SU-DHL-6 (cell line): ENCODE results near the gene STK38L.

ENCODE experiments used
- EZH2phosphoT487 ChIP-seq: fragments of 200-600 bp; sonication (generic), shearing (Covaris generic); conservative IDR thresholded peaks from 2 replicates; pipeline ENCODE4 v1.6.1; 2018; ENCODE audit warnings: mild to moderate bottlenecking, antibody characterized with exemption, low read length, moderate library complexity, mixed read lengths
- TF ChIP-seq, protein P1 (sequence below): fragments of 200-600 bp; sonication (generic); IDR thresholded peaks from one replicate; pipeline ENCODE4 v1.5.1; 2017; ENCODE audit warnings: antibody characterized with exemption, mild to moderate bottlenecking, low read length, moderate library complexity; ENCODE audit not compliant: insufficient read depth, poor library complexity, severe bottlenecking

DNA sequence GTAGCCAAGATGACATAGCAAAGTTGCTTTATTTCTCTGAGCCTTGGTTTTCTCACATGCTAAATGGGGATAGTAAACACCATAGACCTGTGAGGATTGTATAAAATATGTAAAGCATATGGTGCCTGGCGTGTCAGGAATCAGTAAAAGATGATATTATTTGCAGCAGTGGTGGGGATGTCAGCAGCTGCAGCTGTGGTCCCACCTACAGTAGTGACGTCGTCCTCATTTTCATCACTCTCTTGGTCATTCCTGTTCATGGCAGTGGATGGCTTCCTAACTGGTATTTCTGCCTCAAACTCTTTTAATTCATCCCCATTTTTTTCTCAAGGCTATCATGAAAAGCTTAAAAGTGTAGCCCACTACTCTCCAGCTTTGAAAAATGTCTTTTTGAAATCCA, 100.7 kb downstream of the STK38L start:
- TF ChIP-seq, protein P1, sequence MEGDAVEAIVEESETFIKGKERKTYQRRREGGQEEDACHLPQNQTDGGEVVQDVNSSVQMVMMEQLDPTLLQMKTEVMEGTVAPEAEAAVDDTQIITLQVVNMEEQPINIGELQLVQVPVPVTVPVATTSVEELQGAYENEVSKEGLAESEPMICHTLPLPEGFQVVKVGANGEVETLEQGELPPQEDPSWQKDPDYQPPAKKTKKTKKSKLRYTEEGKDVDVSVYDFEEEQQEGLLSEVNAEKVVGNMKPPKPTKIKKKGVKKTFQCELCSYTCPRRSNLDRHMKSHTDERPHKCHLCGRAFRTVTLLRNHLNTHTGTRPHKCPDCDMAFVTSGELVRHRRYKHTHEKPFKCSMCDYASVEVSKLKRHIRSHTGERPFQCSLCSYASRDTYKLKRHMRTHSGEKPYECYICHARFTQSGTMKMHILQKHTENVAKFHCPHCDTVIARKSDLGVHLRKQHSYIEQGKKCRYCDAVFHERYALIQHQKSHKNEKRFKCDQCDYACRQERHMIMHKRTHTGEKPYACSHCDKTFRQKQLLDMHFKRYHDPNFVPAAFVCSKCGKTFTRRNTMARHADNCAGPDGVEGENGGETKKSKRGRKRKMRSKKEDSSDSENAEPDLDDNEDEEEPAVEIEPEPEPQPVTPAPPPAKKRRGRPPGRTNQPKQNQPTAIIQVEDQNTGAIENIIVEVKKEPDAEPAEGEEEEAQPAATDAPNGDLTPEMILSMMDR, result no peak
- no peak for TF ChIP-seq EZH2phosphoT487
